HG03460 (cell line): Measurements from ENCODE around the gene AP4S1.
"Not testable (repeated sequence)": the region's sequence is repeated elsewhere in the genome, so short reads cannot be mapped to it uniquely, and the experiment has no call there.

Experiments used
- ATAC-seq: cut with Tn5 transposase; IDR thresholded peaks from one replicate; pipeline ENCODE4 v1.9.1; 2021; ENCODE audit not compliant: unreplicated experiment

The AP4S1 gene

GRCh38 chr14:31025367-31026076 lies at the start of gene AP4S1:
Gene AP4S1 (plus strand): TSS chr14:31025649. CDS start chr14:31066197, 40,548 bp downstream.
- ATAC-seq = no peak

DNA sequence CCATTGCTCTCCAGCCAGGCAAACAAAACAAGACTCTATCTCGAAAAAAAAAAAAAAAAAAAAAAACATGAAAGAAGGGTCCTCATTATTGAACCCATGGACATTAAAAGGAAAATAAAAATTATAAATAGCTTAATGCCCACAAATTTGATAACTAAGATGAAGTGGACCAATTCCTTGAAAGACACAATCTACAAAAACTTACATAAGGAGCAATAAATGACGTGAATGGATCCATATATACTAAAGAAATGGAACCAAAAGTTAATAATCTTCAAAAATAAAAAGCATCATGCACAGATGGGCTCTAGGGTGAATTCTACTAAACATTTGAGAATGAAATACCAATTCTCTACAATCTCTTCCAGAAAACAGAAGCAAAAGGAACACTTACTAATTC lies 47.7 kb upstream of the AP4S1 start:
- ATAC-seq = no peak

DNA sequence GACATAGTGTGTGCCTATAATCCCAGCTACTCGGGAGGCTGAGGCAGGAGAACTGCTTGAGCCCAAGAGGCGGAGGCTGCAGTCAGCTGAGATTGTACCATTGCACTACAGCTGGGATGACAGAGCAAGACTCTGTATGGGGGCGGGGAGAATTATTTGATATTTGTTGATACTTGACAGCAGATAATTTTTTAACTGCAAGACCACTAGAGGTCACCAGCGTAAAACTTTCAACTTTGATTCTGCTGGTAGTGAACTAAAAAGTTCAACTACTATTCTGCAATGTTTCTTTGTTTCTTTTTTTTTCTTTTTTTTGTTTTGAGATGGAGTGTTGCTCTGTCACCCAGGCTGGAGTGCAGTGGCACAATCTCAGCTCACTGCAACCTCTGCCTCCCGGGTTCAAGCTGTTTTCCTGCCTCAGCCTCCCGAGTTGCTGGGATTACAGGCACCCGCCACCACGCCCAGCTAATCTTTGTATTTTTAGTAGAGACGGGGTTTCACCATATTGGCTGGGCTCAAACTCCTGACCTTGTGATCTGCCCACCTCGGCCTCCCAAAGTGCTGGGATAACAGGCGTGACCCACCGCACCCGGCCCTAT lies 45.2 kb upstream of the AP4S1 start:
- not testable (repeated sequence) for ATAC-seq

DNA sequence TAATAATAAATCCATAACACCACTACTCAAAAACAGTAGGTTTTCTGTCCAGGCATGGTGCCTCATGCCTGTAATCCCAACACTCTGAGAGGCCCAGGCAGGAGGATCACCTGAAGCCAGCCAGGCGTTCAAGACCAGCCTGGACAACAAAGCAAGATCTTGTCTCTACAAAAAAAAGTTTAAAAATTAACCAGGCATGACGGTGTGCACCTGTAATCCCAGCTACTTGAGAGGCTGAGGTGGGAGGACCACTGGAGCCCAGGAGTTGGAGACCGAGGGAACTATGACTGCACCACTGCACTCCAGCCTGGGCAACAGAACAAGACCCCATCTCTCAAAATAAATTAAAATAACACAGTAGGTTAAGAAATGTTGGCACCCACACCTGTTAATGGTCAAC lies 44.5 kb upstream of the AP4S1 start:
- no peak for ATAC-seq

- ATAC-seq = no peak
These were observed 42.9 kb upstream of the AP4S1 start for GRCh38 chr14:30982533-30982932.

- ATAC-seq = no peak
These were observed 41.6 kb upstream of the AP4S1 start for GRCh38 chr14:30983858-30984257.

DNA sequence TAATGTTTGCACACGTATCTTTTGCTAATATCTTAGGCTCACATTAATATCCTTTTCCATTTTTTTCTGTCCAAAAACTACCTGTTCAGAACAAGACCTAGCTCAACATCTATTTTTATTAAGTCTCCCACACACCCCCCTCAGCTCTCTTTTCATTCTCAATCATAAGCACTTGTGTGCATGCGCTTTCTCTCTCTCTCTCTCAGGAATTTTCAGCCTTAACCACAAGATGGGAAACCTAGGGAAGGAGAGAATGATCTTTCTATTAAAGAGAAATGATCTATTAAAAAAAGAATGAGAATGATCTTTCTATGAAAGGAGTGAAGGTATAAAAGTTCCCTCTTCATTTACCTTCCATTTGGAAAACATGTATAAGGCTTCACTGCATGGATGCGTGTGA lies 39.7 kb upstream of the AP4S1 start:
- no peak for ATAC-seq

- ATAC-seq = no peak
These were observed 36.9 kb upstream of the AP4S1 start for GRCh38 chr14:30988509-30988908.

- ATAC-seq = no peak
These were observed 34.7 kb upstream of the AP4S1 start for GRCh38 chr14:30990770-30991169.

DNA sequence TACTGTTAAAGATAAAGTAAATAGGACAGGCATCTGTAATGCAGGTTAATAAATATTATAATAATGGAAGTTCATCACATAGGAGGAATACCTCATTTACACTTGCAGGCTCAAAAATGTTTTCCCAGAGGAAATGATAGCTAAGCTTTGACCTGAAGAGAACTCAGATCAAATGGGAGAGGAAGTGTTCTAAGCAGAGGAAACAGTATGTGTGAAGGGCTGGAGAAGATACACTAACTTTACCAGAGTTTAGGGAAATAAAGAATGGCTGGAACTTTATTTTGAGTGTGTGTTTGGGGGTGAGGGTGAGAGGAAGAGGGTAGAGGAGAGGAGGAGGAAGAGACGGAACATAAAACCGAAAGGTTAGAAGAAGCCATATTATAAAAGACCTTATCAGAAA lies 34.0 kb upstream of the AP4S1 start:
- no peak for ATAC-seq

GRCh38 chr14:30993071-30993470 lies 32.4 kb upstream of the AP4S1 start:
- no peak for ATAC-seq

- ATAC-seq = peak; percentile 56
These were observed 30.5 kb upstream of the AP4S1 start for GRCh38 chr14:30994681-30995620.

DNA sequence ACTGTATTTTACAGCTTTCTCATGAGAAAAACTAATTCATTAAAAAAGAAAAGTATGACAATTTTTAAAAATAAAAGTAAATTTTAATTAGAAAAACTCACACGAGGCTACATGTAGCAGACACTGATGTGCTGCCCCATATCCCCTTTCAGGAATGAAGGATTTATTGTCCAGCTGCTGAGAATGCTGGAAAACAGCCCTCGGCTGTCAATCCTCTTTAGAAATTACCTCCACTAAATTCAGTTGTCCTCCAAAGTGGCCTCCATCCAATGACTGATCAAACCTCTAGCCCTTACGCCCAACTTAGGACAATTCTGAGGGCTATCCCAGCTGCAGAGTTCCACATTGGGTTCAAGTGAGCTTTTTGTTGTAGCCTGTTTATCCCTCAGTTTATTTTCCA lies 29.8 kb upstream of the AP4S1 start:
- ATAC-seq = no peak

DNA sequence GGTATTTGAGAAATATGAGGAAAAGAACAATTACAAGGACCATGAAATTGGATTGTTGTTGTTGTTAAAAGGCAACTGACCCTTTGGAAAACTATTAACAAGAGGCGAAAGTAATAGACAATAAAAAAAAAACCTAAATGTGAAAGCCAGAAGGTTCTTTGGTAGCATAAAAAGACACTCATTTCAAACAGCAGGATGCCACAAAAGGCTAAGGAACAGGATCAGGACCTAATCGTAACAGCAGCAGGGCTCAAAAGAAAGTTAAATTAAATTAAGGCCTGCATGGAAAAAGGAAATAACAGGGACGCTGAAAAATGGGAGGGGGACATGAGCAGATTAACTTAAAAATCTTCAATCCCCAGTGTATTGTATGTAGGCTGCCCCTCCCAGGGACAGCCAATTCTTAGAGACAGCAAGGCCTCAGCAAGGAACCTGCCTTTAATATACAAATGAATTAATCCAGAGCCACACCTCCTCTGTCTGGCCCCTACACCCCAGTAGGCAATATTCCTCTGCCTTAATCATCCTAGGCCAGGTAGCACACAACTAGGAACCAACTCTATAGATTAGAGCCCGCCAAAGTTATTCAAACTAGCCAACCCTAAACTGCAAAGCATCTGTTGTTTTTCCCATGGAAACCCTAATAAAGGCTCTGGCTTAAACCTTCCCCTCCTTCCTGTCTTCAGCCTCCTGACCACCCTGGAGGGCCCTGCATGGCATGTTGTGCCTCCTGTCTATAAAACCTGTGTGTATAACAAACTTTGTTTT lies 28.4 kb upstream of the AP4S1 start:
- ATAC-seq = no peak

DNA sequence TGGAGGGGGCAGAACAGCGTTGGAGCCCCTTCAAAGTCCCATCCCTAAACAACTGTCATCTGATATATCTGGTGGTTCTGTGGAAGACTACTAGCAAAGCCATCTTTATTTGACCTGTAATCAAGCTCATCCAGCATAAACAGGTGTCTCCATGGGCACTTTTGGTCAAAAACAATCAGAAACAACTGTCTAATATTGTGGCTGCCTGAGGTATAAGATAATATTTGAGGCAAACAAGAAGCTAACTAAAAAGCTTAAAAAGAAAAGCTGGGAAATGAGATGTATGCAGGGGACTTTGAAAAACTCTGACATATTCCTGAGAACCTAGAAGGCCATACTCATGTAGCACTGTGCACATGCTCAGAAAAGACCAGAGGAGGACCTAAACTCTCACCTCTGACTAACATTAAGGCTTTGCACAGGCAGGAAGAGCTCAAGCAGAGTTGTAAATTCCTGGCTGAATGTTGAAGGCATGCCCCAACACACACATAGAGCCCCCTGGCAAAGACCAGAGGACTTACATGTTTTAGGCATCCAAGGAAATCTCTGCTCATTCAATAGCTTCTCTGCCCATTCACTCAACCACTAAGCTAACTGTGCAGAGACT lies 27.2 kb upstream of the AP4S1 start:
- no peak for ATAC-seq

DNA sequence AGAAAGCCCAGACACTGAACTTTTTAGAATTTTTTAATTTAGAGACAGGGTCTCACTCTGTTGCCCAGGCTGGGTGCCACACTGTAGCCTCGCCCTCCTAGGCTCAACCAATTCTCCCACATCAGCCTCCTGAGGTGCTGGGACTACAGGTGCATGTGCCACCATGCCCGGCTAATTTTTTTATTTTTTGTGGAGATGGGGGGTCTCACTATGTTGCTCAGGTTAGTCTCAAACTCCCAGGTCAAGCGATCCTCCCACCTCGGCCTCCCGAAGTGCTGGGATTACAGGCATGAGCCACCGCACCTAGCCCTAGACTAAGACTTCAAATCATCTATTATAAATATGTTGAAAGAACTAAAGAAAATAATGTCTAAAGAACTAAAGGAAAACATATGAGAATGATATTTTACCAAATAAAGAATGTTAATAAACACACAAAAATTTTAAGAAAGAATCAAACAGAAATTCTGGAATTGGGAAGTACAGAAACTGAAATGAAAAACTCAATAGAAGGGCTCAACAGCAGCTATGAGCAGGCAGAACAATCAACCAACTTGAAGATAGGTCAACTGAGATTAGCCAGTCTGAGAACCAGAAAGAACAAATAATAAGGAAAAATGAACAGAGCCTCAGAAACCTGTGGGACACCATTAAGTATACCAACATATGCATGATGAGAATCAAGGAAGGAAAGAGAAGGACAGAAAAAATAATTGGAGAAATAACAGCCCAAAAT lies 26.2 kb upstream of the AP4S1 start:
- no peak for ATAC-seq

DNA sequence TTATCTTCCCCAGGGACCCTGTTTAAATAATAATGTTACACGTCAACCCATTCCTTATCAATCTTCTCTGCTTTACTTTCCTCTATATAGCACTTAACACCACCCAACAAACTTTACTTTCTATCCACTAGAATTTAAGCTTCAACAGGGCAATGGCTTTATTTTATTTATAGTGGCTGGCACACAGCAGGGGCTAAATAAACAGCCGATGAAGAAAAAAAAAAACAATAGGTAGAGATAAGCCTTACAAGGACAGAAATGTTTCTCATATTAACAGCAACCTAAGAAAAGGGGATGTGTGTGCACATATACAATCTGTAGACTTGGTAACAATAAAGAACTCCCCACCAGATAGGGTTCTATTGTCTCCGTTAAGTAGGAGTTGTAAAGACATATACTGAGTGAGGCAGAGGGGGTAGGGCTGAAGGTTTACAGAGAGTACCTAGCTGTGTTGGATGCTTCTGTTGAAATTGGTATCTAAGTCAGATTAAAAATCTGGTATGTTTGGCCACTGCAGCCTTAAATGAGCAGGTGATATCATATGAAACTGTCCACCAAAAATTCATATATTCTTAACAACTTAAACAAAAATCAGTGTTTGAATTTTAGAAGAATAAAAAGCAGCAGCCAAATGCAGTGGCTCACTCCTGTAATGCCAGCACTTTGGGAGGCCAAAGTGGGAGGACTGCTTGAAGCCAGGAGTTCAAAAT lies 24.7 kb upstream of the AP4S1 start:
- ATAC-seq = no peak

DNA sequence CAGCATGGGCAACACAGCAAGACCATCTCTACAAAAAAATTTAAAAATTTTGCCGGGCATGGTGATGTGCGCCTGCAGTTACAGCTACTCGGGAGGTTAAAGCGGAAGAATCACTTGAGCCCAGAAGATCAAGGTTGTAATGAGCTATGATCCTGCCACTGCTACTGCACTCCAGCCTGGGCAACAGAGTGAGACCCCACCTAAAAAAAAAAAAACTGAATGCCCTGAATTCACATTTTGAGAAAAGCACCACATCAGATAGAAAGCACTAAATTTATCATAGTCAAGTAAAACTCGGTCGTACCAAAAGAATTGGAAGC lies 24.1 kb upstream of the AP4S1 start:
- ATAC-seq = no peak

DNA sequence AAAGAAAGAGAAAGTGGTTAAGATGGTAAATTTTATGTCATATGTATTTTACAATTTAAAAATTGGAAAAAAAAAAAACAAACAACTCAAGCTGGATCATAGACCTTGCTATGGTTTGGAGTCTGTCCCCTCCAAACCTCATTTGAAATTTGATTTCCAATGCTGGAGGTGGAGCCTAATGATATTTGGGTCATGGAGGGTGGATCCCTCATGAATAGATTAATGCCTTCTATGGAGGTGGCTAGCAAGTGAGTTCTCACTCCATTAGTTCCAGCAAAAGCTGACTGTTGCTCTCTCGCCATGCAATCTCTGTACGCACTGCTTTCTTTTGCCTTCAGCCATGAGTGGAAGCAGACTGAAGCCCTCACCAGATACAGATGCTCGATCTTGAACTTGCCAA lies 22.2 kb upstream of the AP4S1 start:
- ATAC-seq = no peak

DNA sequence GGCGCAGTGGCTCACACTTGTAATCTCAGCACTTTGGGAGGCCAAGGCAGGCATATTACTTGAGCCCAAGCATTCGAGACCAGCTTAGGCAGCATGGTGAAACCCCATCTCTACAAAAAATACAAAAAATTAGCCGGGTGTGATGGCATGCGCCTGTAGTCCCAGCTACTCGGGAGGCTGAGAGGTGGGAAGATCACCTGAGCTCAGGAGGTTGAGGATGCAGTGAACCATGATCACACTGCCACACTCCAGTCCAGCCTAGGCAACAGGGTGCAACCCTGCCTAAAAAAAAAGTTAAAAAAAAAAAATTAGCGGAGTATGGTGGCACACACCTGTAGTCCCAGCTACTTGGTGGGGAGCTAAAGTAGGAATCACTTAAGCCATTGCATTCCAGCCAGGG lies 21.4 kb upstream of the AP4S1 start:
- not testable (repeated sequence) for ATAC-seq
